Hematopoietic multipotent progenitor cell treated with erythropoietin and hydrocortisone succinate and interleukin-3 and kit ligand, for 4 days (in vitro differentiated cells): Measurements from ENCODE around the gene BFSP2.

Source experiments
- DNase-seq: peaks from one replicate; pipeline ENCODE4 v3.0.0-alpha.2; 2015

Gene BFSP2

GRCh38 chr3:133419151-133419909 is 19.5 kb downstream of the BFSP2 start:
- no peak for DNase-seq

GRCh38 chr3:133424937-133425869 is 25.3 kb downstream of the BFSP2 start:
- DNase-seq: no peak

- DNase-seq: no peak
Measured at GRCh38 chr3:133425898-133426297, 26.0 kb downstream of the BFSP2 start.

GRCh38 chr3:133426721-133427120 is 26.9 kb downstream of the BFSP2 start:
- no peak for DNase-seq

GRCh38 chr3:133428552-133428951 is 28.7 kb downstream of the BFSP2 start:
- no peak for DNase-seq

- no peak for DNase-seq
Measured at GRCh38 chr3:133429063-133429462, 29.2 kb downstream of the BFSP2 start.

GRCh38 chr3:133439563-133439962 is 39.7 kb downstream of the BFSP2 start:
- no peak for DNase-seq

GRCh38 chr3:133440652-133441051 is 40.8 kb downstream of the BFSP2 start:
- DNase-seq: no peak

GRCh38 chr3:133441867-133442270 is 42.0 kb downstream of the BFSP2 start:
- no peak for DNase-seq

GRCh38 chr3:133442518-133442917 is 42.7 kb downstream of the BFSP2 start:
- DNase-seq: no peak

GRCh38 chr3:133443649-133444422 is 44.0 kb downstream of the BFSP2 start:
- no peak for DNase-seq

GRCh38 chr3:133444423-133444774 is 44.5 kb downstream of the BFSP2 start:
- no peak for DNase-seq

- DNase-seq: no peak
Measured at GRCh38 chr3:133445108-133445507, 45.3 kb downstream of the BFSP2 start.

GRCh38 chr3:133447750-133448477 is 48.1 kb downstream of the BFSP2 start:
- DNase-seq: no peak

GRCh38 chr3:133448478-133449122 is 48.7 kb downstream of the BFSP2 start:
- DNase-seq: peak; percentile 40

- no peak for DNase-seq
Measured at GRCh38 chr3:133451309-133451708, 51.5 kb downstream of the BFSP2 start.

- no peak for DNase-seq
Measured at GRCh38 chr3:133452641-133453319, 52.9 kb downstream of the BFSP2 start.

- no peak for DNase-seq
Measured at GRCh38 chr3:133453383-133453782, 53.5 kb downstream of the BFSP2 start.

GRCh38 chr3:133455281-133455680 is 55.4 kb downstream of the BFSP2 start:
- DNase-seq: no peak

- peak; percentile 72 for DNase-seq
Measured at GRCh38 chr3:133455960-133456359, 56.1 kb downstream of the BFSP2 start.

GRCh38 chr3:133457025-133457424 is 57.2 kb downstream of the BFSP2 start:
- no peak for DNase-seq
